ENCODE data around the gene TUBGCP3.

The TUBGCP3 gene

GRCh38 chr13:112450118-112450903 is 137.6 kb downstream of the TUBGCP3 start:
- Histone ChIP-seq H3K27me3 (no peaks in the 10 kb centered on the region), H3K4me2 (no peak overlapping the region), H4K20me1 (no peaks in the 10 kb centered on the region), H3K9ac (no peak overlapping the region), H3K4me1 (peaks cover 26% of the 10 kb centered on the region), H3K4me3 (no peak overlapping the region), H3K36me3 (no peaks in the 10 kb centered on the region), H3K9me3 (no peaks in the 10 kb centered on the region), H3K27ac (no peak overlapping the region)
- no peak for TF ChIP-seq Cebpa-rat (IDR thresholded peaks at IDR 0.05)

GRCh38 chr13:112449545-112449930 is 138.4 kb downstream of the TUBGCP3 start:
- H3K9me3 ChIP-seq: no peaks in the 10 kb centered on the region
- TF ChIP-seq Cebpa-rat (IDR thresholded peaks at IDR 0.05): no peak
- H3K9ac ChIP-seq: no peak overlapping the region
- no peaks in the 10 kb centered on the region for H4K20me1 ChIP-seq
- H3K4me1 ChIP-seq: peaks cover 26% of the 10 kb centered on the region
- H3K4me2 ChIP-seq: no peak overlapping the region
- H3K4me3 ChIP-seq: no peak overlapping the region
- H3K36me3 ChIP-seq: no peaks in the 10 kb centered on the region
- no peak overlapping the region for H3K27ac ChIP-seq
- H3K27me3 ChIP-seq: no peaks in the 10 kb centered on the region

GRCh38 chr13:112448621-112449544 is 139.1 kb downstream of the TUBGCP3 start:
- Histone ChIP-seq H3K36me3 (no peaks in the 10 kb centered on the region), H3K9ac (no peak overlapping the region), H3K4me1 (peaks cover 26% of the 10 kb centered on the region), H3K27ac (no peak overlapping the region), H3K27me3 (no peaks in the 10 kb centered on the region), H3K4me2 (no peak overlapping the region), H3K9me3 (no peaks in the 10 kb centered on the region), H4K20me1 (no peaks in the 10 kb centered on the region), H3K4me3 (no peak overlapping the region)
- no peak for TF ChIP-seq Cebpa-rat (IDR thresholded peaks at IDR 0.05)

DNA sequence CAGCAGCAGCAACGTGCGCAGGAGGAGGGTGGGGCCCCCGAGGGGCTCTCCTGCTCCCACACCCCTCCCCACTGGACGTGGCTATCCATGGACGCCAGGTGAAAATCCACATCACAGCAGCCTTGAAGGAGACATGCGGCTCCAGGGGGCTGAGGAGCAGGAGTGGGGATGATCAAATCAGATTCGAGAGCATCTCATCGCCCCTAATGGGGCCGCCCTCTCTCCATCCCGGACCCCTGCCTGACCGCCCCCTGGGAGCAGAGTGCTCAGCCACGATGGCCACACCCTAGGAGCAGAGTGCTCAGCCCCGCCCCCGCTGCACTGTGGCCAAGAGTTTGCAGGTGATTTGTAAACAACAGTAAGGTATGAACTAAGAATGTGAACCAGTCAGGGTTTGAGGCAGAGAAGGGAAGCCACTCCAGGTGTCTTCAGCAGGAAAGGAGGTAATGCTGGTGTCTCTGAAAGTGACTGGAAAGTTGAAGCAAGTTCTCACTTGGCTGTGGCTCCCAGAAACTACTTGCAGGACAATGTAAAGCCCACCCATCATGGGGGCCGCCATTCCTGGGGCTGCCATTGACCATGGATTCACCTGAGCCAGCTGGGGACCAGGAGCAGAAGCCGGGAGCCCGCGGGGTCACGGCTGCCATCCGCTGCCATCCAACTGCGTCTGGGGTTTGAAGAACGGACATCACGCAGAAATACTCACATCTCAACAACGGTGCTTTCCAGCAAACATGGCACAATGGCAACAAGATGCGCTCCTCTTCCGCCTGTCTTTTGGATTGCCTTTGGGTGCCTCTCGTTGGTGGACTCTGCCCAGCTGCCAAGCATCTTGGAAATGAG is 140.0 kb downstream of the TUBGCP3 start:
- Histone ChIP-seq H3K4me3 (no peak overlapping the region), H4K20me1 (no peaks in the 10 kb centered on the region), H3K27me3 (no peaks in the 10 kb centered on the region), H3K27ac (no peak overlapping the region), H3K4me1 (peaks cover 17% of the 10 kb centered on the region), H3K4me2 (no peak overlapping the region), H3K9ac (no peak overlapping the region), H3K36me3 (no peaks in the 10 kb centered on the region), H3K9me3 (no peaks in the 10 kb centered on the region)
- no peak for TF ChIP-seq Cebpa-rat (IDR thresholded peaks at IDR 0.05)

- Histone ChIP-seq H4K20me1 (no peaks in the 10 kb centered on the region), H3K4me3 (no peak overlapping the region), H3K36me3 (no peaks in the 10 kb centered on the region), H3K9ac (no peak overlapping the region), H3K27me3 (no peaks in the 10 kb centered on the region), H3K9me3 (no peaks in the 10 kb centered on the region), H3K27ac (no peak overlapping the region), H3K4me2 (no peak overlapping the region), H3K4me1 (peaks cover 11% of the 10 kb centered on the region; the same call in 1 of the 2 replicates)
- no peak for TF ChIP-seq Cebpa-rat (IDR thresholded peaks at IDR 0.05)
Measured at GRCh38 chr13:112447306-112447705, 140.6 kb downstream of the TUBGCP3 start.

DNA sequence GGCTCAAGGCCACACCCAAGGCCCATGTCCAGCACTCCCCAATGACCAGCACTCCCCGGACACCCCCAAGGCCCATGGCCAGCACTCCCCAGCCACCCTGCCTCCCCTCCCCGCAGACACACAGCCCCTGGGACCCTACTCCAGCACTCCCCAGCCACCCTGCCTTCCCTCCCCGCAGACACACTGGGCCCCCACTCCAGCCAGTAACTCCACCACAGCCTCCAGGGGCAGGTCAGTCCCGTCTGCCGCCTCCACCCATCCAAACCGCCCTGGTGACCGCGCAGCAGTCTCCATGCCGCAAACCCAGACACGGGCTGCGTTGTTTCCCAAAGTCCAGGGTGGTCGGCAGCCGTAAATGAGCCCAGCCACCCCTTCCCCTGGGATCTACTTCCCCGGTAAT is 141.1 kb downstream of the TUBGCP3 start:
- H3K4me1 ChIP-seq: 0 out of 2 replicates have a peak, but pooled peaks cover 6% of the 10 kb centered on the region
- H3K9ac ChIP-seq: no peak overlapping the region
- H3K36me3 ChIP-seq: no peaks in the 10 kb centered on the region
- no peaks in the 10 kb centered on the region for H4K20me1 ChIP-seq
- no peak for TF ChIP-seq Cebpa-rat (IDR thresholded peaks at IDR 0.05)
- no peak overlapping the region for H3K4me3 ChIP-seq
- no peaks in the 10 kb centered on the region for H3K27me3 ChIP-seq
- no peak overlapping the region for H3K27ac ChIP-seq
- H3K9me3 ChIP-seq: no peaks in the 10 kb centered on the region
- H3K4me2 ChIP-seq: no peak overlapping the region

DNA sequence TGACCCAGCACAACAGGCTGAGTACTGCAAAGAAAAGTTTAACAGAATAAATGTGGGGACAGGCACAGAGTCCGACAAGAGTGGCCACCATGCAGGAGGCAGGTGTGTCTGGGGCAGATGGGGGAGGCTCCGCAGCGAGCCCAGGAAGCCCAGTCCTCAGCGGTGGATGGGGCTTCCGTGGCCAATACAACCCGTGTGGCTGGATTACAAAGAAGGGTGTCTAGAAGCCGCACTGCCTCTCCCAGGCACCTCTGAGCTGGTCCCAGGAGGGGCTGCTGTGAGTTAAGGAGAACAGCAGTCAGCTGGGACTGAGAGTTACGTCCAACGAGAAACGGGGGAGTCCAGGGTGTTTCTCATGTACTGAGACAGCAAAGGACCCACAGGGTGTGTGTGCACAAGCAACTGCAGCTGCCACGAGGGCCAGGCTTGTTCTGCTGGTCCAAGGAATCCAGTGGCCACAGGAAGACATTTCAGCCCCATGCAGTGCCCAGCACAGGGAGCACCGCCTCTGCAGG is 141.5 kb downstream of the TUBGCP3 start:
- no peak overlapping the region for H3K4me3 ChIP-seq
- no peak overlapping the region for H3K4me2 ChIP-seq
- no peaks in the 10 kb centered on the region for H3K27me3 ChIP-seq
- no peak overlapping the region for H3K27ac ChIP-seq
- no peak overlapping the region for H3K9ac ChIP-seq
- H3K36me3 ChIP-seq: no peaks in the 10 kb centered on the region
- no peaks in the 10 kb centered on the region for H4K20me1 ChIP-seq
- H3K9me3 ChIP-seq: no peaks in the 10 kb centered on the region
- TF ChIP-seq Cebpa-rat (IDR thresholded peaks at IDR 0.05): no peak
- 0 out of 2 replicates have a peak, but pooled peaks cover 6% of the 10 kb centered on the region for H3K4me1 ChIP-seq

- no peaks in the 10 kb centered on the region for H3K36me3 ChIP-seq
- H3K4me1 ChIP-seq: no peaks in the 10 kb centered on the region
- H3K9ac ChIP-seq: no peak overlapping the region
- no peaks in the 10 kb centered on the region for H4K20me1 ChIP-seq
- no peak overlapping the region for H3K27ac ChIP-seq
- TF ChIP-seq Cebpa-rat (IDR thresholded peaks at IDR 0.05): no peak
- no peaks in the 10 kb centered on the region for H3K9me3 ChIP-seq
- H3K4me2 ChIP-seq: no peak overlapping the region
- no peak overlapping the region for H3K4me3 ChIP-seq
- no peaks in the 10 kb centered on the region for H3K27me3 ChIP-seq
Measured at GRCh38 chr13:112445411-112446271, 142.3 kb downstream of the TUBGCP3 start.
